ENCODE results near the gene MBD3L4.
"Not testable (repeated sequence)": the region's sequence is repeated elsewhere in the genome, so short reads cannot be mapped to it uniquely, and the experiment has no call there.

DNA sequence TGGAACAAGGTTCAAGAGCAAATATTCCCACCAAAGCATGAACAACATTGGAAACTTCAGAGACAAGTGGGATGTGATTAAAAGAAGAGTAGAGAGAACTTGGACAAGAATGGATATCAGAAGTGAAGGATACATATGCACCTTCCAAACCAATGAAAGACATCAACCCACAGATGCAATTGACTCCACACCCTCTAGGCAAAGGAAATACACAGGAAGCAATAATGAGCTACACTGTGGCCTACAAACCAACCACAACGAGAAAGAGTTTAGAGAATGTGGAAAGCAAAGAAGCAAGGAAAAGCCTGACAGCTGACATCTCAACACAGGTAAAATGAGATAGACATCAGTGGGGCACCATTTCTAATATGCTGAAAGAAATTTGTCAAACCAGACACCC, 11.2 kb downstream of the MBD3L4 start:
- TF ChIP-seq HNRNPK (IDR thresholded peaks at IDR 0.05; ENCODE audit: low read depth, low read length, poor library complexity, severe bottlenecking); MBNL3 (CRISPR knock-in tag; conservative IDR thresholded peaks at IDR 0.05): not testable (repeated sequence)
- TF ChIP-seq, protein P1, sequence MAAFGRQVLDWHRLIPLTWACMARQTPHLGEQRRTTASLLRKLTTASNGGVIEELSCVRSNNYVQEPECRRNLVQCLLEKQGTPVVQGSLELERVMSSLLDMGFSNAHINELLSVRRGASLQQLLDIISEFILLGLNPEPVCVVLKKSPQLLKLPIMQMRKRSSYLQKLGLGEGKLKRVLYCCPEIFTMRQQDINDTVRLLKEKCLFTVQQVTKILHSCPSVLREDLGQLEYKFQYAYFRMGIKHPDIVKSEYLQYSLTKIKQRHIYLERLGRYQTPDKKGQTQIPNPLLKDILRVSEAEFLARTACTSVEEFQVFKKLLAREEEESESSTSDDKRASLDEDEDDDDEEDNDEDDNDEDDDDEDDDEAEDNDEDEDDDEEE (CRISPR knock-in tag; IDR thresholded peaks at IDR 0.05), result not testable (repeated sequence)
